PFSK-1 (cell line): ENCODE results near the gene USF3.

Source experiments
- FOXP2 ChIP-seq: optimal IDR thresholded peaks from 2 replicates; pipeline ENCODE3; 2011; ENCODE audit warnings: borderline replicate concordance, control low read depth, inconsistent platforms; ENCODE audit not compliant: insufficient read depth; ENCODE audit errors: extremely low read length, extremely low read depth
- POLR2AphosphoS5 ChIP-seq: IDR thresholded peaks from 2 replicates; pipeline ENCODE4 v1.6.1; 2012; ENCODE audit warnings: low read depth, mild to moderate bottlenecking, control low read depth, low read length, moderate library complexity
- SIN3A ChIP-seq: IDR thresholded peaks from 2 replicates; pipeline ENCODE4 v1.6.1; 2012; ENCODE audit warnings: mild to moderate bottlenecking, low read length, moderate library complexity, borderline replicate concordance; ENCODE audit not compliant: insufficient read depth
- TAF1 ChIP-seq: IDR thresholded peaks from 2 replicates; pipeline ENCODE4 v1.6.1; 2012; ENCODE audit warnings: low read length, control low read depth, borderline replicate concordance; ENCODE audit not compliant: insufficient read depth
- TF ChIP-seq, protein P1 (sequence below), 2 experiments: IDR thresholded peaks; 2 replicates each; pipeline versions ENCODE4 v1.6.1 to v1.8.0; 2011 to 2012; ENCODE audit warnings: low read depth in 2 of 2, low read length in 2 of 2, control low read depth in 1 of 2, inconsistent platforms in 1 of 2, mild to moderate bottlenecking in 1 of 2, moderate library complexity in 1 of 2; ENCODE audit not compliant: insufficient read depth in 1 of 2

DNA sequence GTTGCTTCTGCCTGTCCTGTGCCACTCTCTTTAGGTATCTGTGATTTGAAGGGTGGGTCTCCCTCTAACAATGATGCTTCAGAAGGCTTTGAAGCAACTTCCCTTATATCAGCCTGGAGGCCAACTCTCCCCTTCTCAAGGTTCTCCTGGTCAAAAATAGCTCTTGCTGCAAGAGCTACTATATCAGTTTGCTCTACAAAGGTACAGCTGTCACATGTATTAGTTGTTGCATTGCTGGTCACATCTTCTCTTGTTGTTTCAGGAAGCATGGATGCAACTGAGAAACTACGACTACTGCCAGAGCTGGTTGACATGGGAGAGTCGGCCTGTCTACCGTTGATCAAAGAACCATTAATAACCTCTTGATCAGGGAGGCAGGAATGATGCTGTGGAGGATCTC is 38.3 kb downstream of the USF3 start:
- TF ChIP-seq POLR2AphosphoS5, result no peak
- TF ChIP-seq, protein P1, sequence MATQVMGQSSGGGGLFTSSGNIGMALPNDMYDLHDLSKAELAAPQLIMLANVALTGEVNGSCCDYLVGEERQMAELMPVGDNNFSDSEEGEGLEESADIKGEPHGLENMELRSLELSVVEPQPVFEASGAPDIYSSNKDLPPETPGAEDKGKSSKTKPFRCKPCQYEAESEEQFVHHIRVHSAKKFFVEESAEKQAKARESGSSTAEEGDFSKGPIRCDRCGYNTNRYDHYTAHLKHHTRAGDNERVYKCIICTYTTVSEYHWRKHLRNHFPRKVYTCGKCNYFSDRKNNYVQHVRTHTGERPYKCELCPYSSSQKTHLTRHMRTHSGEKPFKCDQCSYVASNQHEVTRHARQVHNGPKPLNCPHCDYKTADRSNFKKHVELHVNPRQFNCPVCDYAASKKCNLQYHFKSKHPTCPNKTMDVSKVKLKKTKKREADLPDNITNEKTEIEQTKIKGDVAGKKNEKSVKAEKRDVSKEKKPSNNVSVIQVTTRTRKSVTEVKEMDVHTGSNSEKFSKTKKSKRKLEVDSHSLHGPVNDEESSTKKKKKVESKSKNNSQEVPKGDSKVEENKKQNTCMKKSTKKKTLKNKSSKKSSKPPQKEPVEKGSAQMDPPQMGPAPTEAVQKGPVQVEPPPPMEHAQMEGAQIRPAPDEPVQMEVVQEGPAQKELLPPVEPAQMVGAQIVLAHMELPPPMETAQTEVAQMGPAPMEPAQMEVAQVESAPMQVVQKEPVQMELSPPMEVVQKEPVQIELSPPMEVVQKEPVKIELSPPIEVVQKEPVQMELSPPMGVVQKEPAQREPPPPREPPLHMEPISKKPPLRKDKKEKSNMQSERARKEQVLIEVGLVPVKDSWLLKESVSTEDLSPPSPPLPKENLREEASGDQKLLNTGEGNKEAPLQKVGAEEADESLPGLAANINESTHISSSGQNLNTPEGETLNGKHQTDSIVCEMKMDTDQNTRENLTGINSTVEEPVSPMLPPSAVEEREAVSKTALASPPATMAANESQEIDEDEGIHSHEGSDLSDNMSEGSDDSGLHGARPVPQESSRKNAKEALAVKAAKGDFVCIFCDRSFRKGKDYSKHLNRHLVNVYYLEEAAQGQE (IDR thresholded peaks at IDR 0.05; ENCODE audit: insufficient read depth in 1 of 2, low read depth in 2 of 2, low read length in 2 of 2), result no peak
- TF ChIP-seq SIN3A, result no peak
- no peak for TF ChIP-seq TAF1
- TF ChIP-seq FOXP2, result no peak
